ENCODE results near the gene CBX3.
"Not testable (repeated sequence)": the region's sequence is repeated elsewhere in the genome, so short reads cannot be mapped to it uniquely, and the experiment has no call there.

The CBX3 gene

GRCh38 chr7:26202019-26202990 lies 760 bp downstream of the CBX3 start:
- DNase-seq (ENCODE audit: low read depth): peak; percentile 23

- no peak for DNase-seq (ENCODE audit: low read depth)
Observed at GRCh38 chr7:26203016-26203415, 1.5 kb downstream of the CBX3 start.

- no peak for DNase-seq (ENCODE audit: low read depth)
Observed at GRCh38 chr7:26208040-26208439, 6.5 kb downstream of the CBX3 start.

- DNase-seq (ENCODE audit: low read depth): no peak
Observed at GRCh38 chr7:26212921-26213718, 11.6 kb downstream of the CBX3 start.

GRCh38 chr7:26213807-26214515 lies 12.4 kb downstream of the CBX3 start:
- DNase-seq (ENCODE audit: low read depth): no peak

GRCh38 chr7:26216049-26216448 lies 14.5 kb downstream of the CBX3 start:
- no peak for DNase-seq (ENCODE audit: low read depth)

GRCh38 chr7:26224359-26224758 lies 22.8 kb downstream of the CBX3 start:
- no peak for DNase-seq (ENCODE audit: low read depth)

- DNase-seq (ENCODE audit: low read depth): no peak
Observed at GRCh38 chr7:26227987-26228386, 26.4 kb downstream of the CBX3 start.

GRCh38 chr7:26233902-26234511 lies 32.5 kb downstream of the CBX3 start:
- DNase-seq (ENCODE audit: low read depth): no peak

GRCh38 chr7:26237035-26237807 lies 35.7 kb downstream of the CBX3 start:
- no peak for DNase-seq (ENCODE audit: low read depth)

GRCh38 chr7:26238032-26238431 lies 36.5 kb downstream of the CBX3 start:
- no peak for DNase-seq (ENCODE audit: low read depth)

GRCh38 chr7:26245150-26245549 lies 43.6 kb downstream of the CBX3 start:
- DNase-seq (ENCODE audit: low read depth): no peak

- no peak for DNase-seq (ENCODE audit: low read depth)
Observed at GRCh38 chr7:26250239-26250638, 48.7 kb downstream of the CBX3 start.

- not testable (repeated sequence) for DNase-seq (ENCODE audit: low read depth)
Observed at GRCh38 chr7:26261866-26262265, 60.3 kb downstream of the CBX3 start.
